SU-DHL-6 (cell line): ENCODE data around the gene ZFP36.

Source experiments
- CTCF ChIP-seq: fragments of 200-600 bp; sonication (generic); IDR thresholded peaks from one replicate; pipeline ENCODE4 v1.5.1; 2017; ENCODE audit warnings: antibody characterized with exemption, mild to moderate bottlenecking, low read length, moderate library complexity; ENCODE audit not compliant: insufficient read depth, poor library complexity, severe bottlenecking
- EZH2phosphoT487 ChIP-seq: fragments of 200-600 bp; sonication (generic), shearing (Covaris generic); conservative IDR thresholded peaks from 2 replicates; pipeline ENCODE4 v1.6.1; 2018; ENCODE audit warnings: mild to moderate bottlenecking, antibody characterized with exemption, low read length, moderate library complexity, mixed read lengths

GRCh38 chr19:39445196-39446111 lies 38.8 kb downstream of the ZFP36 start, which contains the start of gene SUPT5H:
- TF ChIP-seq CTCF: no peak
- TF ChIP-seq EZH2phosphoT487: no peak
